Cardiac septum (tissue), 1 donor: ENCODE results near the gene SCN4B. TPM values are rescaled to one million over a fixed set of nuclear protein-coding genes. Genes with fewer than 3 reads are reported as not detected.

Source experiments
- DNase-seq: peaks from one replicate; pipeline ENCODE4 v3.0.0-alpha.2; 2020; ENCODE audit warnings: low spot score
- intact Hi-C: fragments of 100-400 bp; cut with DNase I; formaldehyde crosslinking; loops from one replicate; pipeline ENCODE4 v1.14.0; 2022
- total RNA-seq: library from RNA; stranded (reverse); fragmentation: NEBNext Ultra II Directional; extraction: Animal tissue kit (Norgen Biotek cat#: 25700); gene quantifications from one replicate; pipeline ENCODE4 v1.2.1, GENCODE V29; 2021
- donor health status: DM: no; HTN: no; CAD: no.

The SCN4B gene
- total RNA-seq, 1 donor from 2014 or later, result 17.0 TPM

GRCh38 chr11:118086913-118087768 lies 65.5 kb downstream of the SCN4B start, which contains the start of gene SMIM35:
TSS of gene SMIM35 (minus strand) at chr11:118086963. CDS start at chr11:118086757, 206 bp downstream.
- intact Hi-C loops, result no loop called here
- DNase-seq, result no peak

- DNase-seq, result no peak
- intact Hi-C loops, result no loop called here
These were observed 68.0 kb downstream of the SCN4B start for GRCh38 chr11:118084656-118085055.

DNA sequence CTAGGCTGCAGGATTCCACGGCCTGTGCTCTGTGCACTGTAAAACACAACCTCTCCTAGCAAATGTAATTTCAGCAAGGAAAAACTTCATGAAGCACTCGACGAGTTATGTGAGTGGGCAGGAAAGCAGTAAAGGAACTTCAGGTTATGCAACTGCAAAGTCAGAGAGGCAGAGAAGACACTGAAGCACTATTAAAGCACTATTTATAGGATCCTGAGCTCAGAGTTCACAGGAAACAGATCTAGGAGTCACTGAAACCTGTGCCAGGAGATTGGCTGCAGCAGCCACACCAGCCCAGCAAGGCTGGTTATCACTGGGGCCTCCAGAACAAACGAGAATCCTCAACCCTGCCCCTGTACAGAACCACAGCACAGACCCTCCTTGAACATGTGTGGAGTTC lies 68.4 kb downstream of the SCN4B start:
- intact Hi-C loops, result no loop called here
- no peak for DNase-seq

Other genes starting within 250 kb of the SCN4B start
- not detected for gene TMPRSS13, start 223.4 kb downstream of the SCN4B start, total RNA-seq
- 3.0 TPM for gene IL10RA, start 166.4 kb downstream of the SCN4B start, total RNA-seq
- 0.32 TPM for gene TMPRSS4, start 75.7 kb downstream of the SCN4B start, total RNA-seq
- not detected for gene SMIM35, start 65.9 kb downstream of the SCN4B start, total RNA-seq
- gene SCN2B, start 23.8 kb upstream of the SCN4B start, total RNA-seq, result 20.0 TPM
- 5.4 TPM for gene JAML, start 72.2 kb upstream of the SCN4B start, total RNA-seq
- 3.8 TPM for gene MPZL3, start 99.5 kb upstream of the SCN4B start, total RNA-seq
- gene MPZL2, start 111.5 kb upstream of the SCN4B start, total RNA-seq, result 24.2 TPM
- 0.48 TPM for gene CD3E, start 151.9 kb upstream of the SCN4B start, total RNA-seq
- 0.62 TPM for gene CD3D, start 189.9 kb upstream of the SCN4B start, total RNA-seq
- 0.24 TPM for gene CD3G, start 191.5 kb upstream of the SCN4B start, total RNA-seq
- 38.3 TPM for gene UBE4A, start 206.8 kb upstream of the SCN4B start, total RNA-seq
- 600 TPM for gene ATP5MG, start 248.8 kb upstream of the SCN4B start, total RNA-seq